SIG-M5 treated with dmso at 0.1 percent for 504 hours (cell line): ENCODE measurements around the gene IL25.
"Not testable (repeated sequence)": the region's sequence is repeated elsewhere in the genome, so short reads cannot be mapped to it uniquely, and the experiment has no call there.

Experiments
- DNase-seq: peaks from one replicate; lab custom pipeline; 2025; ENCODE audit not compliant: unreplicated experiment; lab: John Stamatoyannopoulos, UW

The IL25 gene

GRCh38 chr14:23372509-23372908 is at the start of gene IL25:
TSS of gene IL25 (plus strand) at chr14:23372809.
- DNase-seq, result no peak

GRCh38 chr14:23323838-23324454 is 48.7 kb upstream of the IL25 start:
- no peak for DNase-seq

- DNase-seq, result no peak
Observed at GRCh38 chr14:23324455-23324846, 48.2 kb upstream of the IL25 start.

GRCh38 chr14:23324993-23325392 is 47.6 kb upstream of the IL25 start:
- DNase-seq, result no peak

GRCh38 chr14:23325746-23326145 is 46.9 kb upstream of the IL25 start:
- DNase-seq, result not testable (repeated sequence)

- DNase-seq, result no peak
Observed at GRCh38 chr14:23326491-23327332, 45.9 kb upstream of the IL25 start.

GRCh38 chr14:23327947-23328744 is 44.5 kb upstream of the IL25 start:
- peak; percentile 71 for DNase-seq

GRCh38 chr14:23335623-23336022 is 37.0 kb upstream of the IL25 start:
- no peak for DNase-seq

GRCh38 chr14:23339506-23340268 is 32.9 kb upstream of the IL25 start:
- no peak for DNase-seq

- no peak for DNase-seq
Observed at GRCh38 chr14:23344481-23344880, 28.1 kb upstream of the IL25 start.

GRCh38 chr14:23345987-23346692 is 26.5 kb upstream of the IL25 start:
- no peak for DNase-seq

GRCh38 chr14:23346693-23347405 is 25.8 kb upstream of the IL25 start:
- no peak for DNase-seq

- no peak for DNase-seq
Observed at GRCh38 chr14:23347406-23348296, 25.0 kb upstream of the IL25 start.

- no peak for DNase-seq
Observed at GRCh38 chr14:23348297-23348655, 24.3 kb upstream of the IL25 start.

- DNase-seq, result no peak
Observed at GRCh38 chr14:23349156-23349845, 23.3 kb upstream of the IL25 start.

GRCh38 chr14:23351681-23352505 is 20.7 kb upstream of the IL25 start:
- no peak for DNase-seq
